Tibial nerve (tissue), 4 donors: Measurements from ENCODE around the gene VWA2. TPM values are rescaled to one million over a fixed set of nuclear protein-coding genes. Genes with fewer than 3 reads are reported as not detected.

Source experiments
- DNase-seq, 2 donors: peaks; one replicate each; pipeline ENCODE4 v3.0.0-alpha.2; 2019; ENCODE audit warnings: low spot score in 2 of 2
- H3K27ac ChIP-seq, 4 donors: fragments of 200-600 bp; sonication (generic) in 3 of 4; one replicate each; pipeline ENCODE4 v1.5.1; 2017 to 2019; ENCODE audit warnings: mild to moderate bottlenecking in 1 of 4
- H3K27me3 ChIP-seq, 2 donors: fragments of 200-600 bp; sonication (generic) in 1 of 2; one replicate each; pipeline versions ENCODE4 v1.5.1 to v1.6.0; 2017 to 2019
- H3K36me3 ChIP-seq, 3 donors: fragments of 200-600 bp; sonication (generic); one replicate each; pipeline ENCODE4 v1.5.1; 2018 to 2019
- H3K4me1 ChIP-seq, 4 donors: fragments of 200-600 bp; sonication (generic) in 3 of 4; one replicate each; pipeline ENCODE4 v1.5.1; 2017 to 2019
- H3K4me3 ChIP-seq, 4 donors: fragments of 200-600 bp; sonication (generic) in 3 of 4; one replicate each; pipeline ENCODE4 v1.5.1; 2017 to 2019; ENCODE audit warnings: mild to moderate bottlenecking in 1 of 4, moderate library complexity in 1 of 4
- H3K9me3 ChIP-seq, 4 donors: fragments of 200-600 bp; sonication (generic) in 3 of 4; one replicate each; pipeline ENCODE4 v1.5.1; 2017 to 2019
- CTCF ChIP-seq, 5 experiments: fragments of 200-600 bp in 3 of 5; fragments of 450-650 bp in 2 of 5; sonication (generic) in 3 of 5; IDR thresholded peaks; one replicate each; pipeline ENCODE4 v1.5.1; 2016 to 2019; ENCODE audit warnings: antibody characterized with exemption in 5 of 5, mild to moderate bottlenecking in 3 of 5, moderate library complexity in 2 of 5
- EP300 ChIP-seq, 2 donors: sonication (generic); formaldehyde crosslinking; IDR thresholded peaks; one replicate each; pipeline ENCODE4 v1.6.1; 2017; ENCODE audit warnings: antibody characterized with exemption in 2 of 2, mild to moderate bottlenecking in 1 of 2
- POLR2A ChIP-seq, 2 donors: fragments of 450-650 bp; IDR thresholded peaks; one replicate each; pipeline ENCODE4 v1.6.1; 2017; ENCODE audit warnings: antibody characterized with exemption in 2 of 2, mild to moderate bottlenecking in 2 of 2, moderate library complexity in 2 of 2
- WGBS, 2 donors: methylation state at CpG; one replicate each; pipeline ENCODE4 v1.1.5; 2018; 5-methylcytosine and 5-hydroxymethylcytosine counted together
- total RNA-seq, 4 donors: library from RNA; depleted of rRNA; stranded (reverse); fragments of >200 nt; gene quantifications; one replicate each; pipeline ENCODE4 v1.1.0, GENCODE V29; 2016

Gene VWA2
- total RNA-seq, 4 donors from 2014 or later: 0.22 to 1.6 (median 1.0) TPM

- Histone ChIP-seq H3K4me3 (no peak overlapping the region), H3K36me3 (no peaks in the 10 kb centered on the region), H3K9me3 (no peaks in the 10 kb centered on the region), H3K27ac (no peak overlapping the region), H3K4me1 (peaks cover 0 to 13% (median 0%) of the 10 kb centered on the region in 4 donors), H3K27me3 (no peaks in the 10 kb centered on the region)
- DNase-seq: no peak
- 65 to 90% methylated on average over 2 of the region's 2 CpGs for WGBS, 2 donors
- TF ChIP-seq POLR2A (IDR thresholded peaks at IDR 0.05) (no peak), CTCF (IDR thresholded peaks at IDR 0.05) (no peak), EP300 (IDR thresholded peaks at IDR 0.05) (no peak)
These were observed 43.5 kb downstream of the VWA2 start for GRCh38 chr10:114282526-114282925.

GRCh38 chr10:114283091-114283490 is 44.0 kb downstream of the VWA2 start:
- Histone ChIP-seq H3K36me3 (no peaks in the 10 kb centered on the region), H3K9me3 (no peaks in the 10 kb centered on the region), H3K4me1 (peaks cover 0 to 14% (median 0%) of the 10 kb centered on the region in 4 donors), H3K27me3 (no peaks in the 10 kb centered on the region), H3K4me3 (no peak overlapping the region), H3K27ac (no peak overlapping the region)
- WGBS, 2 donors: 93 to 94% methylated on average over 9 to 10 of the region's 10 CpGs
- DNase-seq: no peak
- TF ChIP-seq EP300 (IDR thresholded peaks at IDR 0.05) (no peak), POLR2A (IDR thresholded peaks at IDR 0.05) (no peak), CTCF (IDR thresholded peaks at IDR 0.05) (no peak)

DNA sequence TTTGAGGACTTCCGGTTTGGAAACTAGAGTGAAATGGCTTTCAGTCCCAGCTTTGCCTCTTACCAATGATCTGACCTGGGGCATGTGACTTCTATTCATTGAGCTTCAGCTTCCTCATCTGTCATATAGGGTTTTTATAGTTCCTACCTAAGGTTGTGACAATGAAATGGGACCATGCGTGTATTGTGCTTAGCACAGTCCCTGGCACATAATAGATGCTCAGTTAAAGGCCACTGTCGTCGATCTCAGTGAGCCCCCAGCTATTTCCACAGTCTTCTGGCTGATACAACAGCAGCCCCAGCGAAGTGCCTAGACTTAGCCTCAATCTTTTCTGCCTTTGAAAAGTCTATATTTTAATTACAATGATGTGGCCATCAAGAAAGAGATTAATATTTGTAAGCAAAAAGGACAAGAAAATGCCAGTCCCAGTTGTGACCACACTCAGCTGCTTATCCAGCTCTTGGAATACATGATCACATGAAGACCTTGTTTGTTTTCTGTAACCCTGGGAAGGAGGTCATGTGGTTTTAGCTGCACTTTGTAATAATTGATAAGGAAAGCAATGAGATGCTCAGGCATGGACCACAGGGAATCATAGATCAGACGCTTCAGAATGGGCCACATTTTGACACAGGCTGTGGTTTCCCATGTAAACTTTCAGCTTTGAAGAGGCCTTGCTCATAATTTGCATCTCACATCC is 44.6 kb downstream of the VWA2 start:
- peaks cover 0 to 20% (median 0%) of the 10 kb centered on the region in 4 donors for H3K4me1 ChIP-seq
- WGBS, 2 donors: 85 to 88% methylated on average over 6 of the region's 6 CpGs
- no peak overlapping the region for H3K27ac ChIP-seq
- H3K4me3 ChIP-seq: no peak overlapping the region
- H3K36me3 ChIP-seq: no peaks in the 10 kb centered on the region
- no peak for DNase-seq
- no peaks in the 10 kb centered on the region for H3K9me3 ChIP-seq
- no peaks in the 10 kb centered on the region for H3K27me3 ChIP-seq
- no peak for TF ChIP-seq CTCF (IDR thresholded peaks at IDR 0.05)
- no peak for TF ChIP-seq EP300 (IDR thresholded peaks at IDR 0.05)
- TF ChIP-seq POLR2A (IDR thresholded peaks at IDR 0.05): no peak

GRCh38 chr10:114284346-114285071 is 45.5 kb downstream of the VWA2 start:
- no peak for TF ChIP-seq POLR2A (IDR thresholded peaks at IDR 0.05)
- no peak for TF ChIP-seq EP300 (IDR thresholded peaks at IDR 0.05)
- no peak for TF ChIP-seq CTCF (IDR thresholded peaks at IDR 0.05)
- WGBS, 2 donors: 75 to 76% methylated on average over 13 of the region's 13 CpGs
- Histone ChIP-seq H3K36me3 (no peaks in the 10 kb centered on the region), H3K9me3 (no peaks in the 10 kb centered on the region), H3K4me3 (no peak overlapping the region), H3K4me1 (peaks cover 0 to 28% (median 0%) of the 10 kb centered on the region in 4 donors), H3K27ac (no peak overlapping the region), H3K27me3 (no peaks in the 10 kb centered on the region)
- DNase-seq: no peak

GRCh38 chr10:114285961-114286441 is 46.9 kb downstream of the VWA2 start:
- Histone ChIP-seq H3K4me1 (peaks cover 0 to 28% (median 0%) of the 10 kb centered on the region in 4 donors), H3K27ac (no peak overlapping the region), H3K36me3 (peaks cover 0 to 10% (median 0%) of the 10 kb centered on the region in 3 donors), H3K4me3 (no peak overlapping the region), H3K27me3 (no peaks in the 10 kb centered on the region), H3K9me3 (no peaks in the 10 kb centered on the region)
- TF ChIP-seq CTCF (IDR thresholded peaks at IDR 0.05) (no peak), POLR2A (IDR thresholded peaks at IDR 0.05) (no peak), EP300 (IDR thresholded peaks at IDR 0.05) (no peak)
- 76 to 83% methylated on average over 22 to 31 of the region's 31 CpGs for WGBS, 2 donors
- DNase-seq: no peak
